Activated CD4-positive, alpha-beta T cell treated with anti-CD3 and anti-CD28 coated beads, Interleukin-2, amount 50 U/mL, for 4 hours (primary cell): ENCODE results near the gene KCNJ6.
"Not testable (repeated sequence)": the region's sequence is repeated elsewhere in the genome, so short reads cannot be mapped to it uniquely, and the experiment has no call there.

Experiments
- DNase-seq, 2 experiments: peaks; one replicate each; pipeline ENCODE4 v3.0.0-alpha.2; 2020

KCNJ6 gene

GRCh38 chr21:37916310-37917051 is at the start of gene KCNJ6:
Gene KCNJ6 (minus strand): TSS chr21:37916457. CDS start chr21:37840682, 75,775 bp downstream.
- no peak for DNase-seq

- no peak for DNase-seq
Measured at GRCh38 chr21:37965088-37965805, 49.0 kb upstream of the KCNJ6 start.

- DNase-seq, result no peak
Measured at GRCh38 chr21:37958537-37958936, 42.3 kb upstream of the KCNJ6 start.

DNA sequence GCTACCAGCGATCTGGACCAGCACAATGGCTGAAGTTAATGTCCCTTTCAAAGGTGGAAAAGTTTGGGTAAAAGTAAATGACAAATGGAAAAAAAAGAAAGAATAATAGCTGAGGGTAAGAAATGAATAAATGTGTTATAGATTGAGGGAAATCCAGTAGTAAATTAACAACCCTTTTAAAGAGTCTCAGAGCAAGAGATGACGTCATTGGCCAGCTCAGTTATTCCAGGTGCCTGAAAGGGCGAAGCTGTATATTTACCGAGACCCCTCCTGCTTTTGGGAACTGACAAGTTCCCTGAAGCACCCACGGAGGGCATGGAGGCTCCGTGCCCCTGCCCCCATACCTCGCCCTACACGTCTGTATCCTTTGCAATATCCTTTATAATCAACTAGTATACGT is 40.5 kb upstream of the KCNJ6 start:
- no peak for DNase-seq

DNA sequence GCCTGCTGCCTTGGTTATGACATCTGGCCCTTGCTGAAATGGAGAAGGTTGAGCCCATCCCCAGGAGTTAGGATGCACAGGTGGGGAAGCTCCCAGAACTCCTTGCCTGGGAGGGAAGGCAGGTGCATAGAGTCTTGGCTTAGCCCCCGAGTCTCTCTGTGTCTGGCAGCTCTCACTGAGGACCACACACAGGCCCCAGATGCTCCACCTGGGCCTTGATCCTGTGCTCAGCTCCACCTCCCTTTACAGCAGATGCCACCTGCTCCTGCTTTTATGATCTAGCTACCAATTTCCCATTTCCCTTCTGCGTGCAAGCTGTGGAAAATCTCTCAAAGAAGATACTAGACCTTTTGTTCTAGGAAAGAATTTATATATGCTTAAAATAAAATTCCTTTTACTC is 28.8 kb upstream of the KCNJ6 start:
- no peak for DNase-seq

DNA sequence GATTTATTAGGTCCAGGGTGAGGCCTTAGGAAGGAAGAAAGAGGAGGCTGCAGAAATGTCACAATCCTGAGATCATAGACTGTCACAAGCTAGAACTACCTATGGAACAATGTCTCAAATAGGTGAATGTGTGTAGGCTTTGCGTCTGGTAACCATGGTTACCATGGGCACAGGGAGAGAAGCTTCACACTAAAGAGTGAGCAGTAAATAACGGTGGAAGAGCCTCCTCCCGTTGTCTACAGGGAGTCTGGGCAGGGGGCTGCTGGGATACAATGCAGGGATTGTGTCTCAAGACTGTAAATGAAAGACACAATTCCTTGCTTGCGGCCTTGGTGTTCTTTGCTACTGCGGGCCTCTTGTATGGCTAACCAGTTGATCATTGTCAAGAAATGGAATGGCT is 28.2 kb upstream of the KCNJ6 start:
- DNase-seq, result no peak

- no peak for DNase-seq
Measured at GRCh38 chr21:37940691-37941090, 24.4 kb upstream of the KCNJ6 start.

- no peak for DNase-seq
Measured at GRCh38 chr21:37939838-37940237, 23.6 kb upstream of the KCNJ6 start.

- no peak for DNase-seq
Measured at GRCh38 chr21:37939251-37939650, 23.0 kb upstream of the KCNJ6 start.

DNA sequence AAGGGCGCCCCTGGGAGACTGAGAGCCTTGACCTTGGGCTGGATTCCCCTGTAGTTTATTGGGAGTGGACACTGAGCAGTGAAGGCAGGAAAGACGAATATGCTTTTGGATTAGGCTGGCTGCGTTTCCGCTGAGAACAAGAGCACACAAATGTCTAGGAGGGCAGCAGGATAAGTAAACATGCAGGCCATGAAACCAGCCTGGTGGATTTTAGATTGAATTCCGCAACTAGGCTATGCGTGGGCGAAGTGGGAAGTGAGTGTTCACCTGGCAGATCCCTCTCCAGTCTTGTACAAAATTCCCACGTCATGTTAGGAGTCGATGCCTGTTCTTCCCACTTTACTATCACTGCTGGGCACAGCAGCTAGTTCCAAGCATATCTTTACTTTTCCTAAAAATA is 21.4 kb upstream of the KCNJ6 start:
- DNase-seq, result no peak

- DNase-seq, result no peak
Measured at GRCh38 chr21:37936010-37936785, 19.9 kb upstream of the KCNJ6 start.

DNA sequence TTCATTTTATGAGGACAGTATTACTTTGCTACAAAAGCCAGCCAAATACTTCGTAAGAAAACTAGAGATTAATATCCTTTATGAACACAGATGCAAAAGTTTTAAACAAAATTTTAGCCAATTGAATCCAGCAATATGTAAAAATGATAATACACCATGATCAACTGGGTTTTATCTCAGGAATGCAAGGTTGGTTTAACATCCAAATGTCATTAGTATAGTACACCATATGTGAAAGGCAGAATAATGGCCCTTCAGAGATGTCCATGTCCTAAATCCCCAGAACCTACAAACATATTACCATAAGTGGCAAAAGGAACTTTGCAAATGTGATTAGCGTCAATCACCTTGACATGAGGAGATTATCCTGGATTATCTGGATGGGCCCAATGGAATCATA is 16.7 kb upstream of the KCNJ6 start:
- DNase-seq, result no peak

GRCh38 chr21:37927711-37928110 is 11.5 kb upstream of the KCNJ6 start:
- no peak for DNase-seq

DNA sequence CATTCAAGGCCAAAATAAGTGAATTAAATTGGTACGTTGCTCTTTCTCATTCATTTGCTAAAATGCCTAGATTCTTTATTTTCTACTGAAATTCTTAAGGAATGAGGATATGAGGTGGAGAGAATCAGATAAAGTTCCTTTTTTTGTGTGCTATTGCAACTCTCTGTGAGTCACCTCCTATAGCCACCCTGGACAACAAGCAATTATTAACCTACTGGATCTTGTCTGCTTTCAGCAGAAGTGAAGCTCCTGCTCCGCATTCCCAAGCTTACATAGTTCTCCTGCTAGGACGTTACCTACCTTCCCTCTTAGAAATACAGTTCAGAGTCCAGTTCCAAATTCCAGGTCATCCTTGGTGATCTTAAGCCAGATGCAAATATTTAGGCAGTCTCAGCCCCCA is 4.8 kb upstream of the KCNJ6 start:
- no peak for DNase-seq

GRCh38 chr21:37920302-37920701 is 4.0 kb upstream of the KCNJ6 start:
- DNase-seq, result not testable (repeated sequence)

DNA sequence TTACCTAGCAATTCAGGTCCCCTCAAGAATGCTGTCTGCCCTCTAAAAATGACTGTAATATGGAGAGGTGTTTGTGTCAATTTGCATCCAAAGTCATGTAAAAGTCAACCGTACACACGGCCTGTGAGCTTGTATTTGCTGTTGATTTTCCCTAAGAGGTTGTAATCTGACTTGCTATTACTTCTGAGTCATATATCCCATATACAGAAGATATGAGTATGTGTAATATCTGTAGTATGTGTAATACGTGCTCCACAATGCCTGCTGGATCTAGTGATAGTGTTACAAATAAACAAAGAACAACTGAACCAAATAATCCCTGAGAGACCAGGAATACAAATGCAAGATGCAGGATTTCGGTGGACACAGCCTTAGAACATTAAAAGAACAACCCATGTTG is 1.4 kb upstream of the KCNJ6 start:
- no peak for DNase-seq

DNA sequence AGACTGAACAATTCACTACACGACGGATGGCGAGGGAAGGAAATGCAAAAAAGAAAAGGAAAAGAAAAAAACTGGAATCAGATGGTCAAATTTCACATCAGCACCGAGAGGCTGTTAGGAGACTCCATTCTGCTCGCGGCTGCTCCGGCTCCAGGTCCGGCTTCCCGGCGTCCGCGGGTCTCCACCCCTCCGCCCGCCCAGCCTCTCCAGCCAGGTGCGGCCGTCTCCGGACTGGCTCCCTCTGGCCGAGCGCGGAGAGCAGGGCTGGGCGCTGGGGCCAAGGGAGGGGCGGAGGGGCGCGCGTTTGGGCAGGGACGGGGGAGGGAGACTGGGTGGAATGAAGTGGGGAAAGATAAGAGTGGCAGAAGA is 332 bp downstream of the KCNJ6 start:
- DNase-seq, result no peak

DNA sequence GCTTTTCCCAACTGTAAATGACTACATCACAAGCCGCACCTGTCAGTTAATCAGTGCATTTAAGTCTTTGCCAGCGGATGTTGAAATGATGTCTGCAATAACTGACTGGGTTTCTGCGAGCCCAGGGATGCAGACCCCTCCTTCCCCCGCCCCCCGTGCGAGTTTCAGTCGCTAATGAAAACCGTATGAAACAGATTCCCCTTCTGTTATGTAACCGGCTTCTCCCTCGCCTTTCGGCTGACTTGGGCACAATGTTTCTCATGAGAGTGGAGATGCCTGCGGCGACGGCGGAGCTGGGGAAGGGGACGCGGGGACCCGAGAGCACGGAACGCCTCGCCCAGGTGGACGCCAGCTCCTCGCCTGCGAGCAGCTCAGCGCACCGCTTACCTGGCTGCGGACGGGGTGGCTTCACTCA is 753 bp downstream of the KCNJ6 start:
- no peak for DNase-seq

DNA sequence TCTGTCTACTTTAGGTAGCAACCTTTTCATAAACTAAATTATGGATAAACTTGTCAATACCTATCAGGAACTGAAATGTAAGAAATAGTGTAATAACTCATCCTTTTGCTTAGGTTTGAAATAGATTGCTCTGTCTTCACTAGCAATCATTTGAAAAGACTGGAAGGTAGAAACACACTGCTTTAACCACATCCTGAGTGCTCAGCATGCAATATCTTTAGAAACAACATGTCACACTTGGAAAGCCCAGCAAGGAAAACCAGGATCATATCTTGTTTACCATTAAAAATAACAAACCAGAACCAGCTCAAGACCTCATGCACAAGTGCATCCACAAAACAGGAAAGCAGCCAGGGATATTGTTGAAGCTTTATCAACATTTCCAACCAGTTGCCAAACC is 3.6 kb downstream of the KCNJ6 start:
- no peak for DNase-seq

DNA sequence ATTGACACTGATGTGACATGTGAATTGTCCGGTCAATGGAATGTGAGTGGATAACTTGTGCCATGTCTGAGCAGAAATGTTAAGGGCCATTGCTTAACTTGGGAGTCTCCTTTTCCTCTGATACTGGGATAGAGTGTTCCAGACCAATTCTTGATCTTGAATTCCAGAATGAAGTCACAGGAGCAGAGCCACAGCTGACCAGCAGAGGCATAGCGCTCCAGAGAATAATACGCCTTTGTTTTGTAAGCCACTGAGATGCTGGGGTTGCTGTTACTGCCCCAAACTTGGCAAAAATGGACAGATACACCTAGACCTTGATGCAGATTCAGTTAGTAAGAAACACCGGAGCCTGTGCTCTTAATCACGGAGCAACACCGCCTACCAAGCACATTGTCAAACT is 6.3 kb downstream of the KCNJ6 start:
- DNase-seq, result no peak

- no peak for DNase-seq
Measured at GRCh38 chr21:37908691-37909090, 7.6 kb downstream of the KCNJ6 start.

DNA sequence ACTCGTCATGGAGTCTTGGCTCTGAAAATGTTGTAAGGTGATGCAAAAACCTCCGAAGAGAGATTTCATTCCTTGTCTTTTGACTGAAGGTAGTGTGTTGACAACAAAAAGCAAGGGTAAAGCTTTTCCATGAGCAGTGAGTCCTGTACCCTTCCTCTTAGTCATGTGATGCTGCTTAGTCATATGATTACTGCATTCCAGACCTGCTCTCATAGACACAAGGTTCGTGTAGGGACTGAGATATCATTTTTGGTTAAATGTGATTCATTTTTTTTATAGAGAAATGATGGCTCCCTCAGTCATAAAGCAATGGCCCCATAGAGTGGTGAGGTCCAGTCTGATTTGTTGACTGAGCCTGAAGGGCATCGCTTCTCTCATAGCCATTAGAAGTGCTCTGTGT is 9.2 kb downstream of the KCNJ6 start:
- DNase-seq, result no peak

DNA sequence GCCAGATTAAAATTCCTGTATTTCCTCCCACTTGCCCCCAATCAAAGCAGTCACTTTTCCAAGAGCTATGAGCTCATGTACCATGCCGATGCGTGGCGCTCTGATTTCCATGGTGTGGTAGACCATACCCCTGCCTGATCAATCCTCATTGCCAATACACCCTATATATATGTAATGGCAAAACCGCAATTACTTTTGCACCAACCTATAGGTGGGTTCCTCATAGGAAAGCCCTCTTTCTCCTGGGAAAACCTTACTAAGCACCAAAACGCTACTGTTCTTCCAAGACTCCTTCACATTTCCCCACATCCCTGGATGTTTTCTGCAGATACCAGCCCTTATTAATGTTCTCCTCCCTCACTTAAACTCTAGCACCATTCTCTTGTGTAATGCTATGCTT is 11.0 kb downstream of the KCNJ6 start:
- DNase-seq, result no peak

GRCh38 chr21:37904856-37905255 is 11.4 kb downstream of the KCNJ6 start:
- DNase-seq, result no peak
